Peyer's patch (tissue), 4 donors: ENCODE measurements around the gene TNFRSF8.

Experiments
- POLR2A ChIP-seq, 2 donors: fragments of 450-650 bp; IDR thresholded peaks; one replicate each; pipeline ENCODE4 v1.5.1; 2017; ENCODE audit warnings: antibody characterized with exemption in 2 of 2, mild to moderate bottlenecking in 2 of 2, moderate library complexity in 2 of 2
- TF ChIP-seq, protein P1 (sequence below), 6 experiments: fragments of 450-650 bp in 4 of 6; fragments of 200-600 bp in 2 of 6; sonication (generic) in 1 of 6; IDR thresholded peaks; one replicate each; pipeline ENCODE4 v1.5.1; 2017 to 2019; ENCODE audit warnings: antibody characterized with exemption in 6 of 6, mild to moderate bottlenecking in 3 of 6, moderate library complexity in 1 of 6

DNA sequence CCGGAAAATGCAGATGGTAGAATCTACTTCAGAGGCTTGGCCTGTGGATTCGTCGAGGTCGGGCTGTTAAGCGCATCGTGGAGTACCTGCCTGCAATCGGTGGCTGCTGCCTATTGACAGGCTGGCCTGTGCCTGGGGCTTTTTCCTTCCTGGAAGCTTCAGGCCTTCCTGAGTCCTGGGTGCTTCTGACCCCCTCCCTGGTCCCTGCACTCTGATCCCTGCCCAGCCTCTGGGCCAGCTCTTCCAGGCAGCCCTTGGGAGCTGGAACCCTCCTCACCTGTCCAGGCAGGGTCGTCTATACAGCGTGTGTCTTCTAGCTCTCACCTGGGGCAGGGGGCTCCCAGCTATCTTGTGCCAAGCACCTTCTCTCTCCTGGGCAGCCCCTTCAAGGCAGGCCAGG is 63.7 kb downstream of the TNFRSF8 start:
- TF ChIP-seq, protein P1, sequence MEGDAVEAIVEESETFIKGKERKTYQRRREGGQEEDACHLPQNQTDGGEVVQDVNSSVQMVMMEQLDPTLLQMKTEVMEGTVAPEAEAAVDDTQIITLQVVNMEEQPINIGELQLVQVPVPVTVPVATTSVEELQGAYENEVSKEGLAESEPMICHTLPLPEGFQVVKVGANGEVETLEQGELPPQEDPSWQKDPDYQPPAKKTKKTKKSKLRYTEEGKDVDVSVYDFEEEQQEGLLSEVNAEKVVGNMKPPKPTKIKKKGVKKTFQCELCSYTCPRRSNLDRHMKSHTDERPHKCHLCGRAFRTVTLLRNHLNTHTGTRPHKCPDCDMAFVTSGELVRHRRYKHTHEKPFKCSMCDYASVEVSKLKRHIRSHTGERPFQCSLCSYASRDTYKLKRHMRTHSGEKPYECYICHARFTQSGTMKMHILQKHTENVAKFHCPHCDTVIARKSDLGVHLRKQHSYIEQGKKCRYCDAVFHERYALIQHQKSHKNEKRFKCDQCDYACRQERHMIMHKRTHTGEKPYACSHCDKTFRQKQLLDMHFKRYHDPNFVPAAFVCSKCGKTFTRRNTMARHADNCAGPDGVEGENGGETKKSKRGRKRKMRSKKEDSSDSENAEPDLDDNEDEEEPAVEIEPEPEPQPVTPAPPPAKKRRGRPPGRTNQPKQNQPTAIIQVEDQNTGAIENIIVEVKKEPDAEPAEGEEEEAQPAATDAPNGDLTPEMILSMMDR (IDR thresholded peaks at IDR 0.05): no peak
- TF ChIP-seq POLR2A (IDR thresholded peaks at IDR 0.05): no peak
